Neutrophil (primary cell): ENCODE data around the gene CFH.

Experiments
- H3K27ac ChIP-seq: fragments of 200-600 bp; sonication (generic); 2 replicates; pipeline ENCODE4 v1.5.1; 2016; ENCODE audit warnings: mild to moderate bottlenecking, moderate library complexity
- H3K27me3 ChIP-seq: fragments of 200-600 bp; sonication (generic); 2 replicates; pipeline ENCODE4 v1.6.0; 2016; ENCODE audit warnings: mild to moderate bottlenecking
- H3K36me3 ChIP-seq: fragments of 200-600 bp; sonication (generic); 2 replicates; pipeline ENCODE4 v1.5.1; 2017
- H3K4me1 ChIP-seq, 2 experiments: fragments of 200-600 bp in 1 of 2; sonication (generic) in 1 of 2; 1 replicate in 1 of 2; 2 replicates in 1 of 2; pipeline versions ENCODE4 v1.5.1 to v1.6.1; 2013 to 2016; ENCODE audit warnings: low read depth in 1 of 2, low read length in 1 of 2, mild to moderate bottlenecking in 1 of 2, moderate library complexity in 1 of 2; ENCODE audit not compliant: control insufficient read depth in 1 of 2, insufficient read depth in 1 of 2
- H3K4me3 ChIP-seq, 2 experiments: fragments of 200-600 bp in 1 of 2; sonication (generic) in 1 of 2; 1 replicate in 1 of 2; 2 replicates in 1 of 2; pipeline ENCODE4 v1.5.1; 2013 to 2016; ENCODE audit warnings: low read depth in 1 of 2, low read length in 1 of 2, mild to moderate bottlenecking in 1 of 2, moderate library complexity in 1 of 2
- H3K9me3 ChIP-seq: fragments of 200-600 bp; sonication (generic); 2 replicates; pipeline ENCODE4 v1.5.1; 2016
- TF ChIP-seq, protein P1 (sequence below): fragments of 200-600 bp; sonication (generic); IDR thresholded peaks from 2 replicates; pipeline ENCODE4 v1.5.1; 2016; ENCODE audit warnings: antibody characterized with exemption

The CFH gene

DNA sequence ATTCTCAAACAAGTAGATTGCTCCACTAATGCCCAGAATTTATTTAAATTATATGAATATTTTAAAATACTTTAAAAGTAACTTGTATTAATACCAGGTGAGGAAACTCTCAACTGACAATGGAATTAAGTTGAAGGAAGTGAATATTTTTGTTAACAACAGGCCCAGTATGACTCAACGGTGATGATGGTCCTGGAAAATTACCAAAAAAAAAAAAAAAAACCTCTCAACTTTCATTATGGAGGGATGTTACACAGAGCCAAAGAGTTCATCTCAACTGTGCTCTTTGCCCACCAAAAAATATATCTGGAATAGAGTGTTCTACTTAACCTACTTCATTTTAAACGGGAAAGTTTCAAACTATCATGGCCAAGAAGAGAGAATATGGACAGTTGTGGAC lies 28.3 kb downstream of the CFH start:
- no peaks in the 10 kb centered on the region for H3K36me3 ChIP-seq
- TF ChIP-seq, protein P1, sequence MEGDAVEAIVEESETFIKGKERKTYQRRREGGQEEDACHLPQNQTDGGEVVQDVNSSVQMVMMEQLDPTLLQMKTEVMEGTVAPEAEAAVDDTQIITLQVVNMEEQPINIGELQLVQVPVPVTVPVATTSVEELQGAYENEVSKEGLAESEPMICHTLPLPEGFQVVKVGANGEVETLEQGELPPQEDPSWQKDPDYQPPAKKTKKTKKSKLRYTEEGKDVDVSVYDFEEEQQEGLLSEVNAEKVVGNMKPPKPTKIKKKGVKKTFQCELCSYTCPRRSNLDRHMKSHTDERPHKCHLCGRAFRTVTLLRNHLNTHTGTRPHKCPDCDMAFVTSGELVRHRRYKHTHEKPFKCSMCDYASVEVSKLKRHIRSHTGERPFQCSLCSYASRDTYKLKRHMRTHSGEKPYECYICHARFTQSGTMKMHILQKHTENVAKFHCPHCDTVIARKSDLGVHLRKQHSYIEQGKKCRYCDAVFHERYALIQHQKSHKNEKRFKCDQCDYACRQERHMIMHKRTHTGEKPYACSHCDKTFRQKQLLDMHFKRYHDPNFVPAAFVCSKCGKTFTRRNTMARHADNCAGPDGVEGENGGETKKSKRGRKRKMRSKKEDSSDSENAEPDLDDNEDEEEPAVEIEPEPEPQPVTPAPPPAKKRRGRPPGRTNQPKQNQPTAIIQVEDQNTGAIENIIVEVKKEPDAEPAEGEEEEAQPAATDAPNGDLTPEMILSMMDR: no peak
- H3K4me1 ChIP-seq: no peaks in the 10 kb centered on the region
- H3K27me3 ChIP-seq: no peaks in the 10 kb centered on the region
- no peak overlapping the region for H3K27ac ChIP-seq
- H3K4me3 ChIP-seq: no peak overlapping the region
- H3K9me3 ChIP-seq: no peaks in the 10 kb centered on the region

DNA sequence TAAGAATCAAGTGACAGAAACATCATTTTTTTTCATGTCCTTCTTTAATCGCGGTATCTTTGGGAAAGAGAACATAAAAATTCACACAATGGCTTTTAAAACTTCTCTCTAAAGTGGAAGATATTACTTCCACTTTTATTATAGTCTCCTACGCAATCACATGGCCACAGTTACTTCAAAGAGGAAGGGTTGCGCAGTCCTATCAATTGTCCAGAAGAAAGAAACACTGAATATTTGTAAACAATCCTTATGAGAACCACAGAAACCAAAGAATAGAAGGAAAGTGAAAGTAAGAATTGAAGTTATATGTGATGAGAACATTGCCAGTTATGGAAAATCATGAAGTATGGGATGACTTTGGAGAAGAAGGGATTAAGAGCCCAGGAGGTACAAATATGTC lies 32.6 kb downstream of the CFH start:
- H3K27me3 ChIP-seq: no peaks in the 10 kb centered on the region
- no peak overlapping the region for H3K4me3 ChIP-seq
- H3K9me3 ChIP-seq: no peaks in the 10 kb centered on the region
- no peaks in the 10 kb centered on the region for H3K36me3 ChIP-seq
- TF ChIP-seq, protein P1: no peak
- H3K27ac ChIP-seq: no peak overlapping the region
- no peaks in the 10 kb centered on the region for H3K4me1 ChIP-seq

DNA sequence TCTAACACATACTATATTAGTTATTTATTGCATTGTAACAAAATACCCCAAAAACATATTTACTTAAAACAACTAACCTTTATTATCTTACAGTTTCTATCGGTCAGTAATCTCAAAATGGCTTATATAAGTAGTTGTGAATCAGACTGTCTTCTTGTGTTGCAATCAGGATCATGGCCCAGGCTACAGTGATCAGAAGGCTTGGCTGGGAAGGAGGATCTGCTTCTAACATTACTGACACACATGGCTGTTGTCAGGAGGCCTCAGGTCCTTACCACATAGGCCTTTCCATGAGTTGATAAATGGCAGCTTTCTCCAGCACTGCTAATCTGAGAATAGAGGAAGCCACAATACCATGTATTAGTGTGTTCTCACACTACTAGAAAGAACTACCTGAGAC lies 33.7 kb downstream of the CFH start:
- Histone ChIP-seq H3K9me3 (no peaks in the 10 kb centered on the region), H3K36me3 (no peaks in the 10 kb centered on the region), H3K4me1 (no peaks in the 10 kb centered on the region), H3K4me3 (no peak overlapping the region), H3K27me3 (no peaks in the 10 kb centered on the region), H3K27ac (no peak overlapping the region)
- TF ChIP-seq, protein P1: no peak

DNA sequence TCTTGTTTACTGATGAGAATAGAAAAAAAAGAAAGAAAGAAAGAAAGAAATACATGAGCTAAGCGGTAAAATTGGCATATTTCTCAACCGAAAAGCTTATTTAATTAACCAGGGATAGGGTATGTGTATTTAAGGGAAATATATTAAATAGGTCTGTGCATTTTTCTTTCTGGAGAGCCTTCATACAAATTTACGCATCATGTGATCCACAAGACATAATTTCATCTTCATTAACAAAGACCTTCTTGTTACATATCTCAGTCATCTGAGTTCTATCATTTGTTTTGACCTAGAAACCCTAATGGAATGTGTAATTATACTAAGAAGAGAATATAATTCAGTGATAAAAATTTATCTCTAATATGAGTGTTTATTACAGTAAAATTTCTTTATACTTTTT lies 37.2 kb downstream of the CFH start:
- TF ChIP-seq, protein P1: no peak
- Histone ChIP-seq H3K4me1 (no peaks in the 10 kb centered on the region), H3K4me3 (no peak overlapping the region), H3K27me3 (no peaks in the 10 kb centered on the region), H3K9me3 (no peaks in the 10 kb centered on the region), H3K27ac (no peak overlapping the region), H3K36me3 (no peaks in the 10 kb centered on the region)

DNA sequence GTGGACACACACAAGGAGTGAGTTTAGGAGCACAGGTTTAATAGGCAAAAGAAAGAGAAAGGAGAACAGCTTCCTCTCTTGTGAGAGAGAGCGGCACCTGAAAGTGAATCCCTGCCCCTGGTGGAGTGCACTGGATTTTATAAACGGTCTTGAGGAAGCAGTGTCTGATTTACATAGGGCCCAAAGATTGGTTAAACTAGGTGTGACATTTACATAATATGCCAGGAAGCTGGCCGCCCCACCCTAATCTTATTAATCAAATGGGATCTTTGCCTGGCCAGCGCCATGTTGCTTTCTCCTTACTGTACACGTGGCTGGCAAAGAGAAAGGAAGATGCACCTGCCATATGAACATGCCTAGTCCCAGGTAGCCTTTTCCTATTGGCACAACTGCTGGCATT lies 38.7 kb downstream of the CFH start:
- no peaks in the 10 kb centered on the region for H3K27me3 ChIP-seq
- H3K27ac ChIP-seq: no peak overlapping the region
- no peaks in the 10 kb centered on the region for H3K36me3 ChIP-seq
- no peaks in the 10 kb centered on the region for H3K4me1 ChIP-seq
- TF ChIP-seq, protein P1: no peak
- H3K9me3 ChIP-seq: no peaks in the 10 kb centered on the region
- H3K4me3 ChIP-seq: no peak overlapping the region

DNA sequence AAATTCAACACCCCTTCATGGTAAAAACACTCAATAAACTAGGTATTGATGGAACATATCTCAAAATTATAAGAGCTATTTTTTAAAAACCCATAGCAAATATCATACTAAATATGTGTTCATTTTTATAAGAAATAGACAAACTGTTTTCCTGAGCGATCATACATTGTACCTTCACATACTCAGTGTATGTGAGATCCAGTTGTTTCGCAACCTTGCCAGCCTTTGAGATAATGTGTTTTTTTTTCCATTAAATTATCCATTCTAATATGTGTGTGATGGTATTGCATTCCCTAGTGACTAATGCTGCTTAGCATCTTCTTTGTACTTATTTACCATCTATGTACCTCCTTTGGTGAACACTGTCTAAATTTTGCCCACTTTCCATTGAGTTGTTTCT lies 47.1 kb downstream of the CFH start:
- H3K9me3 ChIP-seq: no peaks in the 10 kb centered on the region
- TF ChIP-seq, protein P1: no peak
- H3K27ac ChIP-seq: no peak overlapping the region
- H3K4me1 ChIP-seq: no peaks in the 10 kb centered on the region
- H3K36me3 ChIP-seq: no peaks in the 10 kb centered on the region
- H3K4me3 ChIP-seq: no peak overlapping the region
- no peaks in the 10 kb centered on the region for H3K27me3 ChIP-seq
